NB4 (cell line): Measurements from ENCODE around the gene STIM1.
"Not testable (repeated sequence)": the region's sequence is repeated elsewhere in the genome, so short reads cannot be mapped to it uniquely, and the experiment has no call there.

Experiments
- DNase-seq: peaks from one replicate; pipeline ENCODE4 v3.0.0; 2010; ENCODE audit warnings: low read depth
- H3K4me3 ChIP-seq: one replicate; pipeline ENCODE4 v1.5.1; 2011; ENCODE audit warnings: mild to moderate bottlenecking, low read depth, low read length, moderate library complexity
- MYC ChIP-seq: IDR thresholded peaks from 2 replicates; pipeline ENCODE4 v1.6.1; 2011; ENCODE audit warnings: low read depth, low read length
- POLR2A ChIP-seq: IDR thresholded peaks from 2 replicates; pipeline ENCODE4 v1.6.1; 2011; ENCODE audit warnings: mild to moderate bottlenecking; ENCODE audit not compliant: insufficient read length; ENCODE audit errors: extremely low read depth
- TF ChIP-seq, protein P1 (sequence below): IDR thresholded peaks from one replicate; pipeline ENCODE4 v1.5.1; 2012; ENCODE audit warnings: low read depth, low read length
- TF ChIP-seq, protein P2 (sequence below): IDR thresholded peaks from 2 replicates; pipeline ENCODE4 v1.6.1; 2011; ENCODE audit warnings: low read depth, low read length

Gene STIM1

GRCh38 chr11:3893311-3893710, 37.8 kb downstream of the STIM1 start:
- TF ChIP-seq MYC, result no peak
- TF ChIP-seq, protein P1, sequence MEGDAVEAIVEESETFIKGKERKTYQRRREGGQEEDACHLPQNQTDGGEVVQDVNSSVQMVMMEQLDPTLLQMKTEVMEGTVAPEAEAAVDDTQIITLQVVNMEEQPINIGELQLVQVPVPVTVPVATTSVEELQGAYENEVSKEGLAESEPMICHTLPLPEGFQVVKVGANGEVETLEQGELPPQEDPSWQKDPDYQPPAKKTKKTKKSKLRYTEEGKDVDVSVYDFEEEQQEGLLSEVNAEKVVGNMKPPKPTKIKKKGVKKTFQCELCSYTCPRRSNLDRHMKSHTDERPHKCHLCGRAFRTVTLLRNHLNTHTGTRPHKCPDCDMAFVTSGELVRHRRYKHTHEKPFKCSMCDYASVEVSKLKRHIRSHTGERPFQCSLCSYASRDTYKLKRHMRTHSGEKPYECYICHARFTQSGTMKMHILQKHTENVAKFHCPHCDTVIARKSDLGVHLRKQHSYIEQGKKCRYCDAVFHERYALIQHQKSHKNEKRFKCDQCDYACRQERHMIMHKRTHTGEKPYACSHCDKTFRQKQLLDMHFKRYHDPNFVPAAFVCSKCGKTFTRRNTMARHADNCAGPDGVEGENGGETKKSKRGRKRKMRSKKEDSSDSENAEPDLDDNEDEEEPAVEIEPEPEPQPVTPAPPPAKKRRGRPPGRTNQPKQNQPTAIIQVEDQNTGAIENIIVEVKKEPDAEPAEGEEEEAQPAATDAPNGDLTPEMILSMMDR, result no peak
- no peak for TF ChIP-seq POLR2A
- TF ChIP-seq, protein P2, sequence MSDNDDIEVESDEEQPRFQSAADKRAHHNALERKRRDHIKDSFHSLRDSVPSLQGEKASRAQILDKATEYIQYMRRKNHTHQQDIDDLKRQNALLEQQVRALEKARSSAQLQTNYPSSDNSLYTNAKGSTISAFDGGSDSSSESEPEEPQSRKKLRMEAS, result no peak
- DNase-seq, result peak; percentile 47
- peak overlapping the region; percentile 14 for H3K4me3 ChIP-seq

DNA sequence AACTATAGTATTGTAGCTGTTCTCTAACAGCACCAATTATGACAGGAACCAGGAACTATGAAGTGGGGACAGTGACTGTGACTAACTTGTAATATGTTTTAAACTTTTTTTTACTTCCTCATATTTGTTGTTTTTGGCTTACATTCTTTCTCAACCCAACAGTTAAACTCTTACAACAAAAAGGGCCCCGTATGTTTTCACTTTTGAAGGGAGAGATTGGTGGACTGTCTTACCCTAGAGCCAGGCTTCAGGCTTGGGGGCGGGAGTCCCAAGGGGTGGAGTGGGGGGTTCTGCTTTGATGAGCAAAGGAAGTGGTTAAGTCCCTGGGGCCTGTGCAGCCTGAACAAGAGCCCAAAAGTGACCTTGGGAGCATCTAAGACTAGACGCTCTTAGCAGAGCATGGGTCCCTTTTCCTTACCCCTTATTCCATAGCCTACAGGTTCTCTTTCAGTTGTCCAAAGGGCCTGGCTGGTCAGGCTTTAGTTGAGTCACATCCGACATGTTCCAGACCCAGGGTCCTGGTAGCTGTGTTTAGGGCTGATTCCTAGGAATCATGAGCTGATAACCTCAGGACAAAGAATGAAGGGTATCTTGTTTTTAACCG, 38.8 kb downstream of the STIM1 start:
- peak overlapping the region; percentile 34 for H3K4me3 ChIP-seq
- TF ChIP-seq POLR2A, result no peak
- TF ChIP-seq, protein P2, result peak; percentile 34; the same call in 1 of the 2 replicates
- TF ChIP-seq, protein P1, result no peak
- TF ChIP-seq MYC, result peak; percentile 70; the same call in 1 of the 2 replicates
- DNase-seq, result peak; percentile 99

GRCh38 chr11:3896644-3897043, 41.2 kb downstream of the STIM1 start:
- H3K4me3 ChIP-seq, result no peak overlapping the region
- DNase-seq, result no peak
- TF ChIP-seq, protein P1, result no peak
- TF ChIP-seq MYC (no peak), POLR2A (no peak)
- TF ChIP-seq, protein P2, result no peak

- not testable (repeated sequence) for DNase-seq, H3K4me3 ChIP-seq
Measured at GRCh38 chr11:3900230-3900629, 44.8 kb downstream of the STIM1 start.

DNA sequence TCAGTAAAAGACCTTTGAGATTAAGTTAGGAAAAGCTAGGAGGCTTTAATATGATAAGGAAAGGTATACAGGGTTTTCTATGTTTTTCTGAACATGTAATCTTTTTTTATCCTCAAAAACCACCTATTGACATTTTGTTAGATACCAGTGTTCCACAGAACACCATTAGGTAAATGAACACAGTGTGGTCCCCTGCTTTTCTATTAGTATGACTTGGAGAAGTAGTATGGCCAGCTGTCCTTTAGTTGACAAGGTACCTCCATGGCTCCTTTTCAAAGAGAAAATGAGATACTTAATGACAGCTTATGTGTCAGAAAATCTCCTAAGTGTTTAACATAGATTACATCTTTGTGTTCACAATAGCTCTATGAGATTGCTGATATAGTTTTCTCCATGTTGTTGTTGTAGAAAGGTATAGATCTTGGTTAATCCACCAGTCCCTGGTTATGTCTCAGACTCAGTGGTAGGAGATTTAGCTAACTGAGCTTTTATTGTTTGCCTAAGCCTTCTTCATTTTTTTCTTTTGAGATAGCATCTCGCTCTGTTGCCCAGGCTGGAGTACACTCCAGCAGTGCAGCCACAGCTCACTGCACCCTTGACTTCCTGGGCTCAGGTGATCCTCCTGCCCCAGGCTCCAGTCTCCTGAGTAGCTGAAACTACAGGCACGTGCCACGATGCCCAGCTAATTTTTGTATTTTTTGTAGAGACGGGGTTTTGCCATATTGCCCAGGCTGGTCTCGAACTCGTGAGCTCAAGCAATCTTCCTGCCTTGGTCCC, 46.0 kb downstream of the STIM1 start:
- TF ChIP-seq, protein P2, result no peak
- no peak for TF ChIP-seq POLR2A
- TF ChIP-seq, protein P1, result no peak
- TF ChIP-seq MYC, result no peak

DNA sequence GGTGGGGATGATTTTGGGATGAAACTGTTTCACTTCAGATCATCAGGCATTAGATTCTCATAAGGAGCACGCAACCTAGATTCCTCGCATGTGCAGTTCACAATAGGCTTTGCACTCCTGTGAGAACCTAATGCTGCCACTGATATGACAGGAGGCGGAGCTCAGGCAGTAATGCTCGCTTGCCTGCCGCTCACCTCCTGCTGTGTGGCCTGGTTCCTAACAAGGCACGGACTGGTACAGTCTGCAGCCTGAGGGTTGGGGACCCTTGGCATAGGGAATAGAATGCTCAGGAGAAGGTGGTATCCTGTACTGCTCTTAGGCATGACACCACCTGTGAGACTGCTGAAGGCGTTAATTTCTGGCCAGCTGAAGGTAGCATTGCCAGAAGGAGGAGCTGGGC, 47.0 kb downstream of the STIM1 start:
- TF ChIP-seq, protein P1, result no peak
- TF ChIP-seq MYC (no peak), POLR2A (no peak)
- TF ChIP-seq, protein P2, result no peak
- DNase-seq, result no peak
- no peak overlapping the region for H3K4me3 ChIP-seq

More for the DNA sequence above, 46.0 kb downstream of the STIM1 start:
- DNase-seq, result no peak
- no peak overlapping the region for H3K4me3 ChIP-seq
